Right atrium auricular region (tissue), 2 donors: ENCODE data around the gene PLEKHM3. TPM values are rescaled to one million over a fixed set of nuclear protein-coding genes. Genes with fewer than 3 reads are reported as not detected.

Experiments used
- DNase-seq: peaks from one replicate; pipeline ENCODE4 v3.0.0-alpha.2; 2019; ENCODE audit warnings: low spot score
- H3K27ac ChIP-seq, 2 donors: fragments of 200-600 bp; sonication (generic); 1 replicate in 1 of 2; 2 replicates in 1 of 2; pipeline ENCODE4 v1.5.1; 2016 to 2019
- H3K27me3 ChIP-seq, 2 donors: fragments of 200-600 bp; sonication (generic); one replicate each; pipeline versions ENCODE4 v1.5.1 to v1.6.0; 2017 to 2019
- H3K36me3 ChIP-seq: fragments of 200-600 bp; sonication (generic); one replicate; pipeline ENCODE4 v1.5.1; 2016
- H3K4me1 ChIP-seq, 2 donors: fragments of 200-600 bp; sonication (generic); one replicate each; pipeline versions ENCODE4 v1.5.1 to v1.6.0; 2017 to 2019
- H3K4me3 ChIP-seq, 2 donors: fragments of 200-600 bp; sonication (generic); 1 replicate in 1 of 2; 2 replicates in 1 of 2; pipeline ENCODE4 v1.5.1; 2017 to 2019; ENCODE audit warnings: mild to moderate bottlenecking in 1 of 2, moderate library complexity in 1 of 2
- H3K9me3 ChIP-seq, 2 donors: fragments of 200-600 bp; sonication (generic); one replicate each; pipeline ENCODE4 v1.5.1; 2019
- CTCF ChIP-seq, 2 donors: fragments of 200-600 bp; sonication (generic); IDR thresholded peaks; one replicate each; pipeline ENCODE4 v1.5.1; 2019; ENCODE audit warnings: antibody characterized with exemption in 2 of 2
- total RNA-seq, 2 donors: library from RNA; depleted of rRNA; stranded (reverse); fragments of >200 nt; gene quantifications; one replicate each; pipeline ENCODE4 v1.1.0, GENCODE V29; 2016

The PLEKHM3 gene
- total RNA-seq, 2 donors from 2014 or later: 14.9 to 20.0 TPM

- TF ChIP-seq CTCF (IDR thresholded peaks at IDR 0.05): no peak
- Histone ChIP-seq H3K4me3 (no peak overlapping the region), H3K27me3 (no peaks in the 10 kb centered on the region), H3K36me3 (peaks cover 7% of the 10 kb centered on the region), H3K27ac (no peak overlapping the region), H3K4me1 (peaks cover 0 to 8% of the 10 kb centered on the region in 2 donors), H3K9me3 (no peaks in the 10 kb centered on the region)
- DNase-seq: no peak
Measured at GRCh38 chr2:207830778-207831438, 194.4 kb downstream of the PLEKHM3 start.

- Histone ChIP-seq H3K36me3 (peaks cover 7% of the 10 kb centered on the region), H3K4me1 (peaks cover 0 to 23% of the 10 kb centered on the region in 2 donors), H3K27ac (no peak overlapping the region), H3K4me3 (no peak overlapping the region), H3K27me3 (no peaks in the 10 kb centered on the region), H3K9me3 (no peaks in the 10 kb centered on the region)
- no peak for TF ChIP-seq CTCF (IDR thresholded peaks at IDR 0.05)
- no peak for DNase-seq
Measured at GRCh38 chr2:207828361-207829057, 196.8 kb downstream of the PLEKHM3 start.

- Histone ChIP-seq H3K4me3 (no peak overlapping the region), H3K9me3 (no peaks in the 10 kb centered on the region), H3K27me3 (no peaks in the 10 kb centered on the region), H3K36me3 (peaks cover 7% of the 10 kb centered on the region), H3K27ac (peak overlapping the region; percentile 58 to 80), H3K4me1 (peaks cover 0 to 23% of the 10 kb centered on the region in 2 donors)
- no peak for TF ChIP-seq CTCF (IDR thresholded peaks at IDR 0.05)
- DNase-seq: no peak
Measured at GRCh38 chr2:207825978-207826377, 199.3 kb downstream of the PLEKHM3 start.

- Histone ChIP-seq H3K4me1 (peaks cover 0 to 23% of the 10 kb centered on the region in 2 donors), H3K9me3 (no peaks in the 10 kb centered on the region), H3K27ac (peak overlapping the region; percentile 58 to 80), H3K36me3 (peaks cover 7% of the 10 kb centered on the region), H3K27me3 (no peaks in the 10 kb centered on the region), H3K4me3 (no peak overlapping the region)
- no peak for DNase-seq
- no peak for TF ChIP-seq CTCF (IDR thresholded peaks at IDR 0.05)
Measured at GRCh38 chr2:207825045-207825954, 200.0 kb downstream of the PLEKHM3 start.

GRCh38 chr2:207823865-207824264 lies 201.5 kb downstream of the PLEKHM3 start:
- DNase-seq: no peak
- Histone ChIP-seq H3K4me3 (no peak overlapping the region), H3K9me3 (no peaks in the 10 kb centered on the region), H3K27me3 (no peaks in the 10 kb centered on the region), H3K36me3 (peaks cover 7% of the 10 kb centered on the region), H3K27ac (peak overlapping the region in 1 of 2 donors; percentile 80), H3K4me1 (peaks cover 0 to 23% of the 10 kb centered on the region in 2 donors)
- TF ChIP-seq CTCF (IDR thresholded peaks at IDR 0.05): no peak
